Testis (tissue), 2 donors: ENCODE measurements around the gene IRF1.

Experiments
- POLR2A ChIP-seq: fragments of 450-650 bp; IDR thresholded peaks from one replicate; pipeline ENCODE4 v1.6.1; 2017; ENCODE audit warnings: antibody characterized with exemption, mild to moderate bottlenecking, moderate library complexity
- TF ChIP-seq, protein P1 (sequence below), 3 experiments: fragments of 450-650 bp in 2 of 3; fragments of 200-600 bp in 1 of 3; sonication (generic) in 1 of 3; IDR thresholded peaks; one replicate each; pipeline ENCODE4 v1.5.1; 2016 to 2019; ENCODE audit warnings: antibody characterized with exemption in 3 of 3, mild to moderate bottlenecking in 2 of 3, moderate library complexity in 1 of 3

DNA sequence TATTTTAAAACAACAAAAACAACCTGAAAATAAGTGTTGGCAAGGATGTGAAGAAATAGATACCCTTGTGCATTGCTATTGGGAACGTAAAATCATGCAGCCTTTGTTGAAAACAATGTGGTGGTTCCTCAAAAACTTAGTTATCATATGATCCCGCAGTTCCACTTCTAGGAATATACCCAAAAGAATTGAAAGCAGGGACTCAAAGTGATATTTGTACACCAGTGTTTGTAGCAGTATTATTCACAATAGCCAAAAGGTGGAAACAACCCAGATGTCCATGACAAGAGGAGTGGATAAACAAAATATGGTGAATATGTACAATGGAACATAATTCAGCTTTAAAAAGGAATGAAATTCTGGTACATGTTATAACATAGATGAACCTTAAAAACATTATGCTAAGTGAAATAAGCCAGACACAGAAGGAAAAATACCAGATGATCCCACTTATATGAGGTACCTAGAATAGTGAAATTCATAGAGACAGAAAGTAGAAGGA is 29.0 kb downstream of the IRF1 start:
- TF ChIP-seq POLR2A, result no peak
- TF ChIP-seq, protein P1, sequence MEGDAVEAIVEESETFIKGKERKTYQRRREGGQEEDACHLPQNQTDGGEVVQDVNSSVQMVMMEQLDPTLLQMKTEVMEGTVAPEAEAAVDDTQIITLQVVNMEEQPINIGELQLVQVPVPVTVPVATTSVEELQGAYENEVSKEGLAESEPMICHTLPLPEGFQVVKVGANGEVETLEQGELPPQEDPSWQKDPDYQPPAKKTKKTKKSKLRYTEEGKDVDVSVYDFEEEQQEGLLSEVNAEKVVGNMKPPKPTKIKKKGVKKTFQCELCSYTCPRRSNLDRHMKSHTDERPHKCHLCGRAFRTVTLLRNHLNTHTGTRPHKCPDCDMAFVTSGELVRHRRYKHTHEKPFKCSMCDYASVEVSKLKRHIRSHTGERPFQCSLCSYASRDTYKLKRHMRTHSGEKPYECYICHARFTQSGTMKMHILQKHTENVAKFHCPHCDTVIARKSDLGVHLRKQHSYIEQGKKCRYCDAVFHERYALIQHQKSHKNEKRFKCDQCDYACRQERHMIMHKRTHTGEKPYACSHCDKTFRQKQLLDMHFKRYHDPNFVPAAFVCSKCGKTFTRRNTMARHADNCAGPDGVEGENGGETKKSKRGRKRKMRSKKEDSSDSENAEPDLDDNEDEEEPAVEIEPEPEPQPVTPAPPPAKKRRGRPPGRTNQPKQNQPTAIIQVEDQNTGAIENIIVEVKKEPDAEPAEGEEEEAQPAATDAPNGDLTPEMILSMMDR (IDR thresholded peaks at IDR 0.05), result no peak
